Heart left ventricle (tissue), 13 donors: ENCODE results near the gene MVB12B.

ENCODE experiments used
- POLR2A ChIP-seq, 2 donors: fragments of 450-650 bp; IDR thresholded peaks; one replicate each; pipeline ENCODE4 v1.6.1; 2017; ENCODE audit warnings: antibody characterized with exemption in 2 of 2, mild to moderate bottlenecking in 2 of 2, moderate library complexity in 2 of 2
- TF ChIP-seq, protein P1 (sequence below), 12 donors: fragments of 200-600 bp; sonication (generic) in 4 of 12; IDR thresholded peaks; one replicate each; pipeline versions ENCODE4 v1.5.0 to v1.8.0; 2018 to 2022; ENCODE audit warnings: antibody characterized with exemption in 12 of 12, mild to moderate bottlenecking in 5 of 12
- donor health status: ischemic (EF 13 %, LVEDD 7.1; RV severe dilation, severe dysfunction).
- donor health status: DM: no; HTN: yes; CAD: no.
- donor health status: DM: no; HTN: no; CAD: no.
- donor health status: ischemic (EF 25% LVEDD 6.9; RV normal size, moderate dysfunction).
- donor health status: ischemic (EF 25% LVEDD 5.7; RV mildly dilated, moderate dysfunction).
- donor health status: ischemic (EF 35%, LVEDD 5.7; RV mildly dilated, moderate dysfunction).
- donor health status: nonischemic (EF 11% LVEDD 7.7; RV severe dilation, severe dysfunction).
- donor health status: DM: yes; HTN: yes; CAD: no.
- donor health status: PGD.
- donor health status: ischemic (EF 29% LVEDD 5.4; RV normal size, mild dysfunction).
- donor health status: nonischemic (EF 23%, LVEDD 6.1; RV moderate dilation, normal function).

DNA sequence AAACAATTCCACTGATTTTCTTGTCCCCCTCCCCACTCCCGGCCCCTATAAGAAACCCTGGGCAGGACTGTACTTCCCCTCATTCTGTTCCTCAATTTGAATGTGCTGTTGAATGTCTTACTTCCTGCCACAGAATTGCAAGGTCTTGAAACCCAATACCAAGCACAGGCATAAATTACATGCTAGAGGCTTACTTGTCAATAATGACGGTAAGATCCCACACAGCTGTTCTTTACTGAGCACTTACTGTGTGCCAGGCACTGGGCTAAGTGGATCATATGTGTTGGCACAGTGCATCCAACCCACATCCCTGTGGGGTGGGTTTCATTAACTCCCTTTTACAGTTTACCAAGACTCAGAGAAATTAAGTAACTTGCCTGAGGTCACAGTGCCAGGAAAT is 63.4 kb downstream of the MVB12B start:
- TF ChIP-seq, protein P1, sequence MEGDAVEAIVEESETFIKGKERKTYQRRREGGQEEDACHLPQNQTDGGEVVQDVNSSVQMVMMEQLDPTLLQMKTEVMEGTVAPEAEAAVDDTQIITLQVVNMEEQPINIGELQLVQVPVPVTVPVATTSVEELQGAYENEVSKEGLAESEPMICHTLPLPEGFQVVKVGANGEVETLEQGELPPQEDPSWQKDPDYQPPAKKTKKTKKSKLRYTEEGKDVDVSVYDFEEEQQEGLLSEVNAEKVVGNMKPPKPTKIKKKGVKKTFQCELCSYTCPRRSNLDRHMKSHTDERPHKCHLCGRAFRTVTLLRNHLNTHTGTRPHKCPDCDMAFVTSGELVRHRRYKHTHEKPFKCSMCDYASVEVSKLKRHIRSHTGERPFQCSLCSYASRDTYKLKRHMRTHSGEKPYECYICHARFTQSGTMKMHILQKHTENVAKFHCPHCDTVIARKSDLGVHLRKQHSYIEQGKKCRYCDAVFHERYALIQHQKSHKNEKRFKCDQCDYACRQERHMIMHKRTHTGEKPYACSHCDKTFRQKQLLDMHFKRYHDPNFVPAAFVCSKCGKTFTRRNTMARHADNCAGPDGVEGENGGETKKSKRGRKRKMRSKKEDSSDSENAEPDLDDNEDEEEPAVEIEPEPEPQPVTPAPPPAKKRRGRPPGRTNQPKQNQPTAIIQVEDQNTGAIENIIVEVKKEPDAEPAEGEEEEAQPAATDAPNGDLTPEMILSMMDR (IDR thresholded peaks at IDR 0.05): no peak
- no peak for TF ChIP-seq POLR2A (IDR thresholded peaks at IDR 0.05)
